HepG2 (cell line): Measurements from ENCODE around the gene DISP2. TPM values are rescaled to one million over a fixed set of nuclear protein-coding genes. Genes with fewer than 3 reads are reported as not detected.
A peak's percentile ranks its signal among the peaks of the same experiment; 100 is the strongest.

Experiments
- ATAC-seq: fragments of 200-7000 bp; cut with Tn5 transposase; 3 replicates; pipeline ENCODE4 v1.9.1; 2020; ENCODE audit warnings: mild to moderate bottlenecking, moderate library complexity
- BruUV-seq: library from RNA; stranded (reverse); fragments of 400-500 nt; replicated peaks from 2 replicates; lab custom pipeline; 2021; lab: Mats Ljungman, UMichigan
- CTCF ChIA-PET: fragments of 300-600 bp; formaldehyde crosslinking; extraction: SDS; loops from one replicate; lab custom pipeline; 2021; ENCODE audit warnings: low total read pairs, inconsistent platforms, low intra/inter-chr PET ratio; lab: Yijun Ruan, JAX
- POLR2A ChIA-PET: fragments of 350-600 bp; sonication (Branson Sonifier 250); formaldehyde crosslinking; loops from one replicate; lab custom pipeline; 2020; ENCODE audit warnings: antibody characterized with exemption, inconsistent platforms; lab: Yijun Ruan, JAX
- DNase-seq: peaks from one replicate; pipeline ENCODE4 v3.0.0-alpha.2; 2015; ENCODE audit warnings: low spot score
- FAIRE-seq: peaks from 3 replicates; lab custom pipeline; 2011; peaks lifted over from hg19 to GRCh38; lab: Jason Lieb, UNC
- H2AFZ ChIP-seq: one replicate; pipeline ENCODE4 v1.6.1; 2011; ENCODE audit warnings: low read length, inconsistent platforms
- H3K27ac ChIP-seq: fragments of 300-600 bp; 3 replicates; pipeline ENCODE4 v1.8.0; 2011; ENCODE audit warnings: mixed run types, mild to moderate bottlenecking, mixed read lengths, low read length, inconsistent platforms; ENCODE audit not compliant: insufficient read depth; ENCODE audit errors: extremely low read length
- H3K27me3 ChIP-seq, 2 experiments: fragments of 200-600 bp in 1 of 2; 2 replicates in 1 of 2; 3 replicates in 1 of 2; pipeline versions ENCODE4 v1.6.0 to v1.8.0; 2011; ENCODE audit warnings: low read length in 2 of 2, mild to moderate bottlenecking in 2 of 2, moderate library complexity in 2 of 2, inconsistent platforms in 1 of 2; ENCODE audit not compliant: insufficient read depth in 2 of 2, control insufficient read depth in 1 of 2
- H3K36me3 ChIP-seq, 2 experiments: fragments of 200-600 bp in 1 of 2; replicated peaks in 1 of 2; 2 replicates in 1 of 2; 3 replicates in 1 of 2; pipeline versions ENCODE4 v1.5.1 to v1.8.0; 2011; ENCODE audit warnings: low read length in 2 of 2, inconsistent platforms in 1 of 2; ENCODE audit not compliant: insufficient read depth in 2 of 2, control insufficient read depth in 1 of 2
- H3K4me1 ChIP-seq: 2 replicates; pipeline ENCODE4 v1.5.1; 2012; ENCODE audit warnings: low read length, inconsistent platforms; ENCODE audit not compliant: insufficient read depth
- H3K4me2 ChIP-seq: 2 replicates; pipeline ENCODE4 v1.6.0; 2011; ENCODE audit warnings: low read depth, low read length, inconsistent platforms
- H3K4me3 ChIP-seq, 3 experiments: fragments of 200-600 bp in 1 of 3; sonication (generic), shearing (Covaris generic) in 1 of 3; replicated peaks in 1 of 3; 2 replicates each; pipeline ENCODE4 v1.5.1; 2011 to 2016; ENCODE audit warnings: low read length in 3 of 3, inconsistent platforms in 2 of 3, low read depth in 2 of 3, mild to moderate bottlenecking in 2 of 3, control low read depth in 1 of 3, mixed read lengths in 1 of 3; ENCODE audit not compliant: insufficient read depth in 1 of 3
- H3K79me2 ChIP-seq: one replicate; pipeline ENCODE4 v1.6.1; 2011; ENCODE audit warnings: low read length, inconsistent platforms; ENCODE audit not compliant: insufficient read depth
- H3K9ac ChIP-seq: 2 replicates; pipeline ENCODE4 v1.6.0; 2011; ENCODE audit warnings: mild to moderate bottlenecking, low read depth, low read length, inconsistent platforms; ENCODE audit not compliant: insufficient read depth
- H3K9me3 ChIP-seq: 2 replicates; pipeline ENCODE4 v1.5.1; 2012; ENCODE audit warnings: mild to moderate bottlenecking, low read length
- H4K20me1 ChIP-seq: 2 replicates; pipeline ENCODE4 v1.6.0; 2011; ENCODE audit warnings: inconsistent platforms, mild to moderate bottlenecking, low read length, moderate library complexity; ENCODE audit not compliant: insufficient read depth
- CEBPB ChIP-seq: IDR thresholded peaks from 2 replicates; pipeline ENCODE4 v1.6.1; 2011; ENCODE audit warnings: low read depth, low read length, improper control_type of control experiment, borderline replicate concordance
- CEBPG ChIP-seq: IDR thresholded peaks from 2 replicates; pipeline ENCODE4 v1.6.1; 2016
- ELF1 ChIP-seq: sonication (generic); formaldehyde crosslinking; IDR thresholded peaks from 2 replicates; pipeline ENCODE4 v1.4.0; 2020; ENCODE audit warnings: missing genetic modification reagents
- HDAC6 ChIP-seq: fragments of 200-600 bp; sonication (generic); IDR thresholded peaks from 2 replicates; pipeline ENCODE4 v1.7.0; 2017; ENCODE audit warnings: mild to moderate bottlenecking, antibody characterized with exemption, low read length, low read depth
- KAT2B ChIP-seq: fragments of 150-350 bp; IDR thresholded peaks from 2 replicates; pipeline ENCODE4 v1.6.1; 2014; ENCODE audit warnings: low read depth, low read length, borderline replicate concordance
- PCBP1 ChIP-seq: fragments of 200-400 bp; formaldehyde crosslinking; IDR thresholded peaks from 2 replicates; pipeline ENCODE4 v1.6.1; 2017; ENCODE audit warnings: mild to moderate bottlenecking, low read depth, low read length, borderline replicate concordance
- RBFOX2 ChIP-seq: fragments of 200-400 bp; formaldehyde crosslinking; IDR thresholded peaks from 2 replicates; pipeline ENCODE4 v1.6.1; 2017; ENCODE audit warnings: low read depth, mild to moderate bottlenecking, low read length
- REPIN1 ChIP-seq: sonication (generic); formaldehyde crosslinking; IDR thresholded peaks from 2 replicates; pipeline ENCODE4 v1.8.0; 2022; ENCODE audit warnings: missing genetic modification reagents, low read depth, mild to moderate bottlenecking, borderline replicate concordance
- REXO4 ChIP-seq: sonication (generic); formaldehyde crosslinking; IDR thresholded peaks from 2 replicates; pipeline ENCODE4 v1.8.0; 2022; ENCODE audit warnings: missing genetic modification reagents, mild to moderate bottlenecking, borderline replicate concordance
- SRSF4 ChIP-seq: fragments of 200-400 bp; formaldehyde crosslinking; IDR thresholded peaks from one replicate; pipeline ENCODE4 v1.6.1; 2018; ENCODE audit warnings: mild to moderate bottlenecking, low read depth, low read length, moderate library complexity; ENCODE audit not compliant: poor library complexity, severe bottlenecking
- U2AF1 ChIP-seq: fragments of 200-400 bp; formaldehyde crosslinking; optimal IDR thresholded peaks from 2 replicates; pipeline ENCODE3; 2017; ENCODE audit warnings: mild to moderate bottlenecking, low read depth, low read length
- YY1 ChIP-seq: IDR thresholded peaks from 2 replicates; pipeline ENCODE4 v1.6.1; 2011; ENCODE audit warnings: low read length, low read depth, moderate library complexity, mild to moderate bottlenecking; ENCODE audit not compliant: insufficient read depth, insufficient replicate concordance
- ZFP37 ChIP-seq: sonication (generic); formaldehyde crosslinking; IDR thresholded peaks from 2 replicates; pipeline ENCODE4 v1.4.0; 2020; ENCODE audit warnings: missing genetic modification reagents, borderline replicate concordance
- ZFY ChIP-seq: sonication (generic); formaldehyde crosslinking; IDR thresholded peaks from 2 replicates; pipeline ENCODE4 v1.4.0; 2020; ENCODE audit warnings: missing genetic modification reagents
- ZNF563 ChIP-seq: sonication (generic); formaldehyde crosslinking; IDR thresholded peaks from 2 replicates; pipeline ENCODE4 v1.8.0; 2022; ENCODE audit warnings: mild to moderate bottlenecking, moderate library complexity, missing genetic modification reagents
- ZNF564 ChIP-seq: sonication (generic); formaldehyde crosslinking; IDR thresholded peaks from 2 replicates; pipeline ENCODE4 v1.8.1; 2023; ENCODE audit warnings: mild to moderate bottlenecking, missing genetic modification reagents
- ZNF740 ChIP-seq: sonication (generic); formaldehyde crosslinking; IDR thresholded peaks from 2 replicates; pipeline ENCODE4 v1.4.0; 2020; ENCODE audit warnings: missing genetic modification reagents
- ZNF777 ChIP-seq: sonication (generic); formaldehyde crosslinking; IDR thresholded peaks from 2 replicates; pipeline ENCODE4 v1.4.0; 2020; ENCODE audit warnings: missing genetic modification reagents
- ZSCAN12 ChIP-seq: sonication (generic); formaldehyde crosslinking; IDR thresholded peaks from 2 replicates; pipeline ENCODE4 v1.9.0; 2021; ENCODE audit warnings: mild to moderate bottlenecking, missing genetic modification reagents
- WGBS: methylation state at CpG from one replicate; pipeline ENCODE4 v1.1.6; 2017; ENCODE audit warnings: low lambda C conversion rate; 5-methylcytosine and 5-hydroxymethylcytosine counted together
- in situ Hi-C: cut with HindIII; loops from 2 replicates; pipeline ENCODE4 v1.10.0; 2017; ENCODE audit warnings: low pct_unique_long_range_greater_than_20kb; ENCODE audit not compliant: extremely low pct_ligation_motif_present
- intact Hi-C: fragments of 100-400 bp; cut with micrococcal nuclease; formaldehyde crosslinking; loops from one replicate; pipeline ENCODE4 v1.10.0; 2022; ENCODE audit not compliant: unreplicated experiment
- polyA plus RNA-seq, 8 experiments: library from polyadenylated mRNA; depleted of rRNA in 3 of 8; stranded (reverse) in 7 of 8; unstranded in 1 of 8; fragments of >200 nt; fragmentation: Illumina TruSeq in 4 of 8; extraction: Trizol in 4 of 8; gene quantifications; 2 replicates each; pipeline versions ENCODE4 v1.2.1 to v1.2.3, GENCODE V29; 2011 to 2016; ENCODE audit warnings: low read depth in 4 of 8, missing spikeins in 1 of 8, mixed read lengths in 1 of 8; ENCODE audit not compliant: insufficient read depth in 1 of 8
- total RNA-seq, 5 experiments: library from RNA; depleted of rRNA; stranded (reverse); fragments of >200 nt; fragmentation: Illumina TruSeq; extraction: Trizol; gene quantifications; 2 replicates each; pipeline ENCODE4 v1.2.3, GENCODE V29; 2016; ENCODE audit warnings: low read depth in 1 of 5
- TF ChIP-seq, protein P1 (sequence below): sonication (generic); formaldehyde crosslinking; IDR thresholded peaks from 2 replicates; pipeline ENCODE4 v1.4.0; 2020; ENCODE audit warnings: missing genetic modification reagents, borderline replicate concordance

Gene DISP2
- total and polyA plus RNA-seq, 2 of the 13 experiments (the other 11 are each of a cell fraction or from before 2014, with no cell fraction given): 0.09 to 0.32 TPM

- Histone ChIP-seq H3K27ac (no peak overlapping the region), H3K4me2 (peak overlapping the region; percentile 71), H3K9me3 (no peaks in the 10 kb centered on the region), H4K20me1 (no peaks in the 10 kb centered on the region), H3K79me2 (no peaks in the 10 kb centered on the region), H3K4me3 (peak overlapping the region; percentile 36 to 75 (median 75); a peak in 5 of 6 replicates), H3K36me3 (no peaks in the 10 kb centered on the region), H3K9ac (peak overlapping the region; percentile 64; the same call in 1 of the 2 replicates), H2AFZ (no peak overlapping the region), H3K4me1 (peaks cover 52% of the 10 kb centered on the region), H3K27me3 (peaks cover 0 to 7% of the 10 kb centered on the region in 2 experiments; a peak in 1 of 5 replicates)
- no TSS peak for BruUV-seq
- ChIA-PET POLR2A (interaction anchor here (1.3 to 3.3 kb wide), 2 partner anchors 10 to 15 kb away, joined by 3 to 21 read pairs; partner anchors contain the start of gene CCDC9B), CTCF (interaction anchor here (2.8 to 4.6 kb wide), 2 partner anchors 14 to 98 kb away, joined by 12 to 19 read pairs; no protein-coding TSS in a partner anchor)
- in situ Hi-C loops (no loop called here), intact Hi-C loops (loop anchor here (5.0 kb wide), 1 partner anchor 98 kb away; no protein-coding TSS in a partner anchor)
- 10% methylated on average over 15 of the region's 101 CpGs for WGBS
- FAIRE-seq: no peak
- no peak for ATAC-seq
- DNase-seq: no peak
- TF ChIP-seq ZFP37 (CRISPR knock-in tag) (no peak), PCBP1 (no peak), ELF1 (CRISPR knock-in tag) (no peak), REPIN1 (CRISPR knock-in tag) (0 out of 2 replicates have a peak, but pooled peaks have one; percentile 18), RBFOX2 (0 out of 2 replicates have a peak, but pooled peaks have one; percentile 1), CEBPB (no peak), KAT2B (no peak), ZSCAN12 (CRISPR knock-in tag) (no peak), HDAC6 (no peak), REXO4 (CRISPR knock-in tag) (no peak), U2AF1 (no peak), CEBPG (CRISPR knock-in tag) (no peak), ZFY (CRISPR knock-in tag) (peak; percentile 4; the same call in 1 of the 2 replicates), ZNF740 (no peak), ZNF564 (CRISPR knock-in tag) (no peak), SRSF4 (no peak), YY1 (peak; percentile 67), ZNF777 (CRISPR knock-in tag) (peak; percentile 75; the same call in 1 of the 2 replicates), ZNF563 (CRISPR knock-in tag) (0 out of 2 replicates have a peak, but pooled peaks have one; percentile 28)
- TF ChIP-seq, protein P1, sequence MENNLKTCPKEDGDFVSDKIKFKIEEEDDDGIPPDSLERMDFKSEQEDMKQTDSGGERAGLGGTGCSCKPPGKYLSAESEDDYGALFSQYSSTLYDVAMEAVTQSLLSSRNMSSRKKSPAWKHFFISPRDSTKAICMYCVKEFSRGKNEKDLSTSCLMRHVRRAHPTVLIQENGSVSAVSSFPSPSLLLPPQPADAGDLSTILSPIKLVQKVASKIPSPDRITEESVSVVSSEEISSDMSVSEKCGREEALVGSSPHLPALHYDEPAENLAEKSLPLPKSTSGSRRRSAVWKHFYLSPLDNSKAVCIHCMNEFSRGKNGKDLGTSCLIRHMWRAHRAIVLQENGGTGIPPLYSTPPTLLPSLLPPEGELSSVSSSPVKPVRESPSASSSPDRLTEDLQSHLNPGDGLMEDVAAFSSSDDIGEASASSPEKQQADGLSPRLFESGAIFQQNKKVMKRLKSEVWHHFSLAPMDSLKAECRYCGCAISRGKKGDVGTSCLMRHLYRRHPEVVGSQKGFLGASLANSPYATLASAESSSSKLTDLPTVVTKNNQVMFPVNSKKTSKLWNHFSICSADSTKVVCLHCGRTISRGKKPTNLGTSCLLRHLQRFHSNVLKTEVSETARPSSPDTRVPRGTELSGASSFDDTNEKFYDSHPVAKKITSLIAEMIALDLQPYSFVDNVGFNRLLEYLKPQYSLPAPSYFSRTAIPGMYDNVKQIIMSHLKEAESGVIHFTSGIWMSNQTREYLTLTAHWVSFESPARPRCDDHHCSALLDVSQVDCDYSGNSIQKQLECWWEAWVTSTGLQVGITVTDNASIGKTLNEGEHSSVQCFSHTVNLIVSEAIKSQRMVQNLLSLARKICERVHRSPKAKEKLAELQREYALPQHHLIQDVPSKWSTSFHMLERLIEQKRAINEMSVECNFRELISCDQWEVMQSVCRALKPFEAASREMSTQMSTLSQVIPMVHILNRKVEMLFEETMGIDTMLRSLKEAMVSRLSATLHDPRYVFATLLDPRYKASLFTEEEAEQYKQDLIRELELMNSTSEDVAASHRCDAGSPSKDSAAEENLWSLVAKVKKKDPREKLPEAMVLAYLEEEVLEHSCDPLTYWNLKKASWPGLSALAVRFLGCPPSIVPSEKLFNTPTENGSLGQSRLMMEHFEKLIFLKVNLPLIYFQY: no peak
These were observed 33.8 kb upstream of the DISP2 start for GRCh38 chr15:40323953-40324937.
